A204.1 (cell line): Measurements from ENCODE around the gene N4BP2.

Experiments used
- FAIRE-seq: peaks from 2 replicates; lab custom pipeline; 2012; peaks lifted over from hg19 to GRCh38; lab: Jason Lieb, UNC

The N4BP2 gene

GRCh38 chr4:40192114-40193015 lies 135.7 kb downstream of the N4BP2 start:
- no peak for FAIRE-seq

- no peak for FAIRE-seq
Observed at GRCh38 chr4:40193016-40193571, 136.4 kb downstream of the N4BP2 start.

- no peak for FAIRE-seq
Observed at GRCh38 chr4:40193578-40193977, 136.9 kb downstream of the N4BP2 start.

- FAIRE-seq = no peak
Observed at GRCh38 chr4:40194602-40195161, 138.0 kb downstream of the N4BP2 start.

- FAIRE-seq = no peak
Observed at GRCh38 chr4:40195182-40196177, 138.8 kb downstream of the N4BP2 start.

GRCh38 chr4:40196272-40196671 lies 139.6 kb downstream of the N4BP2 start:
- FAIRE-seq = no peak

- FAIRE-seq = no peak
Observed at GRCh38 chr4:40196724-40197281, 140.2 kb downstream of the N4BP2 start, which contains the start of gene RHOH. Gene RHOH (plus strand): TSS chr4:40197031. CDS start chr4:40243387, 46,356 bp downstream.

- no peak for FAIRE-seq
Observed at GRCh38 chr4:40197879-40198689, 141.4 kb downstream of the N4BP2 start.

- FAIRE-seq = no peak
Observed at GRCh38 chr4:40199179-40199670, 142.6 kb downstream of the N4BP2 start.

- no peak for FAIRE-seq
Observed at GRCh38 chr4:40199999-40200874, 143.6 kb downstream of the N4BP2 start.

- no peak for FAIRE-seq
Observed at GRCh38 chr4:40200875-40201801, 144.5 kb downstream of the N4BP2 start.

GRCh38 chr4:40201898-40202297 lies 145.2 kb downstream of the N4BP2 start:
- no peak for FAIRE-seq

- no peak for FAIRE-seq
Observed at GRCh38 chr4:40202474-40202873, 145.8 kb downstream of the N4BP2 start.

- no peak for FAIRE-seq
Observed at GRCh38 chr4:40204507-40205258, 148.0 kb downstream of the N4BP2 start.

- no peak for FAIRE-seq
Observed at GRCh38 chr4:40205259-40206198, 148.9 kb downstream of the N4BP2 start.

GRCh38 chr4:40206426-40206825 lies 149.8 kb downstream of the N4BP2 start:
- FAIRE-seq = no peak
